Middle frontal gyrus (tissue), 1 donor: ENCODE measurements around the gene FRMD3.
"Not testable (repeated sequence)": the region's sequence is repeated elsewhere in the genome, so short reads cannot be mapped to it uniquely, and the experiment has no call there.

Experiments
- DNase-seq: peaks from one replicate; pipeline ENCODE4 v3.0.0-alpha.2; 2015; ENCODE audit warnings: low spot score; ENCODE audit errors: extremely low spot score

FRMD3 gene

GRCh38 chr9:83523684-83524083 lies 14.5 kb downstream of the FRMD3 start:
- DNase-seq = no peak

- no peak for DNase-seq
Measured at GRCh38 chr9:83521411-83521810, 16.8 kb downstream of the FRMD3 start.

- no peak for DNase-seq
Measured at GRCh38 chr9:83521011-83521410, 17.2 kb downstream of the FRMD3 start.

GRCh38 chr9:83520292-83520691 lies 17.9 kb downstream of the FRMD3 start:
- DNase-seq = no peak

- DNase-seq = not testable (repeated sequence)
Measured at GRCh38 chr9:83517980-83518379, 20.2 kb downstream of the FRMD3 start.

GRCh38 chr9:83514767-83515166 lies 23.4 kb downstream of the FRMD3 start:
- no peak for DNase-seq

- DNase-seq = no peak
Measured at GRCh38 chr9:83512621-83513020, 25.6 kb downstream of the FRMD3 start.

- DNase-seq = no peak
Measured at GRCh38 chr9:83511051-83511450, 27.1 kb downstream of the FRMD3 start.

GRCh38 chr9:83509402-83509801 lies 28.8 kb downstream of the FRMD3 start:
- no peak for DNase-seq

GRCh38 chr9:83508067-83508466 lies 30.1 kb downstream of the FRMD3 start:
- no peak for DNase-seq

- DNase-seq = no peak
Measured at GRCh38 chr9:83505282-83505681, 32.9 kb downstream of the FRMD3 start.

GRCh38 chr9:83503866-83504265 lies 34.3 kb downstream of the FRMD3 start:
- DNase-seq = no peak

- DNase-seq = no peak
Measured at GRCh38 chr9:83501565-83501964, 36.6 kb downstream of the FRMD3 start.

- DNase-seq = no peak
Measured at GRCh38 chr9:83497441-83497840, 40.8 kb downstream of the FRMD3 start.

GRCh38 chr9:83491995-83492394 lies 46.2 kb downstream of the FRMD3 start:
- no peak for DNase-seq

- DNase-seq = no peak
Measured at GRCh38 chr9:83491413-83491812, 46.8 kb downstream of the FRMD3 start.

- no peak for DNase-seq
Measured at GRCh38 chr9:83489961-83490360, 48.2 kb downstream of the FRMD3 start.

- no peak for DNase-seq
Measured at GRCh38 chr9:83484990-83485389, 53.2 kb downstream of the FRMD3 start.

GRCh38 chr9:83483223-83483622 lies 55.0 kb downstream of the FRMD3 start:
- DNase-seq = no peak

- DNase-seq = no peak
Measured at GRCh38 chr9:83479765-83480164, 58.4 kb downstream of the FRMD3 start.

- no peak for DNase-seq
Measured at GRCh38 chr9:83477571-83477970, 60.6 kb downstream of the FRMD3 start.

- DNase-seq = no peak
Measured at GRCh38 chr9:83477120-83477519, 61.1 kb downstream of the FRMD3 start.

- no peak for DNase-seq
Measured at GRCh38 chr9:83476513-83476912, 61.7 kb downstream of the FRMD3 start.

GRCh38 chr9:83475741-83476140 lies 62.5 kb downstream of the FRMD3 start:
- no peak for DNase-seq
